B cell (primary cell): Measurements from ENCODE around the gene SLC29A4. TPM values are rescaled to one million over a fixed set of nuclear protein-coding genes. Genes with fewer than 3 reads are reported as not detected.

ENCODE experiments used
- ATAC-seq: fragments of 200-7000 bp; cut with Tn5 transposase; one replicate; pipeline ENCODE4 v1.10.0; 2021; ENCODE audit warnings: low read depth, mild to moderate bottlenecking, moderate number of reproducible peaks, moderate library complexity
- CTCF ChIA-PET: fragments of 350-600 bp; sonication (Branson Sonifier 250); formaldehyde crosslinking; loops from one replicate; lab custom pipeline; 2021; ENCODE audit warnings: antibody characterized with exemption, inconsistent platforms; lab: Charles Lee
- POLR2A ChIA-PET: fragments of 350-600 bp; sonication (Branson Sonifier 250); formaldehyde crosslinking; loops from one replicate; lab custom pipeline; 2021; ENCODE audit warnings: antibody characterized with exemption; lab: Charles Lee
- DNase-seq: peaks from one replicate; pipeline ENCODE4 v3.0.0; 2013
- H2AFZ ChIP-seq: 2 replicates; pipeline ENCODE4 v1.6.1; 2012; ENCODE audit warnings: mild to moderate bottlenecking, low read depth, low read length; ENCODE audit not compliant: insufficient read depth, poor library complexity, severe bottlenecking
- H3K27ac ChIP-seq, 2 donors: 1 replicate in 1 of 2; 2 replicates in 1 of 2; pipeline ENCODE4 v1.5.1; 2012 to 2013; ENCODE audit warnings: low read length in 2 of 2, mild to moderate bottlenecking in 2 of 2, moderate library complexity in 1 of 2
- H3K27me3 ChIP-seq, 4 experiments: fragments of 200-600 bp in 1 of 4; sonication (generic) in 1 of 4; replicated peaks in 1 of 4; 1 replicate in 2 of 4; 2 replicates in 2 of 4; pipeline versions ENCODE4 v1.6.1 to v1.7.0; 2013 to 2016; ENCODE audit warnings: low read length in 3 of 4, mild to moderate bottlenecking in 2 of 4, mixed read lengths in 1 of 4, moderate library complexity in 1 of 4; ENCODE audit not compliant: insufficient read depth in 4 of 4, control insufficient read depth in 3 of 4; ENCODE audit errors: control extremely low read depth in 1 of 4
- H3K36me3 ChIP-seq, 2 experiments: replicated peaks in 1 of 2; 1 replicate in 1 of 2; 2 replicates in 1 of 2; pipeline versions ENCODE4 v1.6.1 to v1.7.1; 2013; ENCODE audit warnings: low read length in 1 of 2; ENCODE audit not compliant: insufficient read depth in 2 of 2, control insufficient read depth in 1 of 2; ENCODE audit errors: control extremely low read depth in 1 of 2, extremely low read depth in 1 of 2
- H3K4me1 ChIP-seq, 2 donors: fragments of 200-600 bp in 1 of 2; sonication (generic) in 1 of 2; 1 replicate in 1 of 2; 2 replicates in 1 of 2; pipeline versions ENCODE4 v1.5.1 to v1.6.1; 2013 to 2017; ENCODE audit warnings: low read length in 2 of 2; ENCODE audit not compliant: control insufficient read depth in 2 of 2, insufficient read depth in 2 of 2
- H3K4me2 ChIP-seq: replicated peaks from 2 replicates; pipeline ENCODE3; 2012; ENCODE audit warnings: mild to moderate bottlenecking, low read depth, low read length; ENCODE audit not compliant: poor library complexity, severe bottlenecking
- H3K4me3 ChIP-seq, 5 experiments: fragments of 200-600 bp in 1 of 5; sonication (generic) in 1 of 5; 1 replicate in 3 of 5; 2 replicates in 2 of 5; pipeline versions ENCODE4 v1.5.1 to v1.7.0; 2011 to 2016; ENCODE audit warnings: low read length in 4 of 5, mild to moderate bottlenecking in 4 of 5, low read depth in 2 of 5, control low read depth in 1 of 5, moderate library complexity in 1 of 5; ENCODE audit not compliant: insufficient read depth in 1 of 5; ENCODE audit errors: control extremely low read depth in 1 of 5, extremely low read depth in 1 of 5
- H3K79me2 ChIP-seq: fragments of 200-600 bp; sonication (generic); one replicate; pipeline ENCODE4 v1.6.0; 2016; ENCODE audit warnings: low read length; ENCODE audit not compliant: control insufficient read depth, insufficient read depth
- H3K9ac ChIP-seq: fragments of 200-600 bp; sonication (generic); 2 replicates; pipeline ENCODE4 v1.6.1; 2017; ENCODE audit warnings: mild to moderate bottlenecking, low read length, moderate library complexity
- H3K9me3 ChIP-seq, 3 donors: one replicate each; pipeline versions ENCODE4 v1.6.1 to v1.7.1; 2013; ENCODE audit warnings: low read length in 2 of 3; ENCODE audit not compliant: control insufficient read depth in 2 of 3, insufficient read depth in 1 of 3; ENCODE audit errors: control extremely low read depth in 1 of 3
- H4K20me1 ChIP-seq: 2 replicates; pipeline ENCODE4 v1.6.0; 2012; ENCODE audit warnings: mild to moderate bottlenecking, low read length; ENCODE audit not compliant: insufficient read depth, control insufficient read depth, poor library complexity, severe bottlenecking
- H3K27ac Mint-ChIP-seq: one replicate; pipeline ENCODE4 v1.8.0; 2021; ENCODE audit warnings: mixed read lengths
- H3K27me3 Mint-ChIP-seq: one replicate; pipeline ENCODE4 v1.8.0; 2021; ENCODE audit warnings: mixed read lengths
- H3K4me1 Mint-ChIP-seq: one replicate; pipeline ENCODE4 v1.8.0; 2021; ENCODE audit warnings: mixed read lengths
- H3K4me3 Mint-ChIP-seq: one replicate; pipeline ENCODE4 v1.8.0; 2021; ENCODE audit warnings: mixed read lengths
- H3K9me3 Mint-ChIP-seq: one replicate; pipeline ENCODE4 v1.8.0; 2022; ENCODE audit warnings: mixed read lengths; ENCODE audit not compliant: insufficient read depth
- CTCF ChIP-seq: fragments of 200-600 bp; IDR thresholded peaks from one replicate; pipeline ENCODE4 v1.8.0; 2022; ENCODE audit warnings: antibody characterized with exemption, mild to moderate bottlenecking
- EZH2 ChIP-seq: IDR thresholded peaks from 2 replicates; pipeline ENCODE4 v1.6.1; 2012; ENCODE audit warnings: borderline replicate concordance, low read depth, mild to moderate bottlenecking, moderate library complexity, low read length; ENCODE audit not compliant: insufficient read depth, poor library complexity, severe bottlenecking
- WGBS: methylation state at CpG from one replicate; pipeline ENCODE4 v1.1.5; 2013; ENCODE audit warnings: missing lambda C conversion rate; ENCODE audit not compliant: insufficient coverage; 5-methylcytosine and 5-hydroxymethylcytosine counted together
- intact Hi-C: fragments of 100-400 bp; cut with micrococcal nuclease; formaldehyde crosslinking; loops from one replicate; pipeline ENCODE4 v1.10.0; 2022
- polyA plus RNA-seq: library from polyadenylated mRNA; depleted of rRNA; stranded (reverse); fragments of >200 nt; gene quantifications from 2 replicates; pipeline ENCODE4 v1.2.3, GENCODE V29; 2012
- total RNA-seq, 2 donors: library from RNA; stranded (reverse); fragments of 120-200 nt in 1 of 2; gene quantifications; 1 replicate in 1 of 2; 2 replicates in 1 of 2; pipeline versions ENCODE4 v1.2.3 to v1.2.4, GENCODE V29; 2013 to 2022

The SLC29A4 gene
- total and polyA plus RNA-seq, 2 donors (not counting 1 experiment from before 2014, with no cell fraction given): 0.21 to 0.67 TPM

GRCh38 chr7:5283421-5284303 is 919 bp downstream of the SLC29A4 start:
- TF ChIP-seq CTCF (no peak), EZH2 (no peak)
- peak overlapping the region; percentile 69 for H3K4me2 ChIP-seq
- H3K27me3 ChIP-seq: peaks cover 0 to 23% (median 8%) of the 10 kb centered on the region in 4 experiments
- Mint-ChIP-seq H3K4me1 (peaks cover 2% of the 10 kb centered on the region), H3K9me3 (no peaks in the 10 kb centered on the region), H3K27me3 (peaks cover 19% of the 10 kb centered on the region), H3K4me3 (peak overlapping the region; percentile 69), H3K27ac (no peak overlapping the region)
- CTCF ChIA-PET: no interaction called here
- POLR2A ChIA-PET: no interaction called here
- ATAC-seq: no peak
- H3K79me2 ChIP-seq: no peaks in the 10 kb centered on the region
- 5% methylated on average over 40 of the region's 46 CpGs for WGBS
- H3K27ac ChIP-seq: no peak overlapping the region
- no peaks in the 10 kb centered on the region for H3K36me3 ChIP-seq
- DNase-seq: peak; percentile 30
- H3K9me3 ChIP-seq: peaks cover 0 to 9% (median 0%) of the 10 kb centered on the region in 3 donors
- no peak overlapping the region for H2AFZ ChIP-seq
- no peaks in the 10 kb centered on the region for H4K20me1 ChIP-seq
- intact Hi-C loops: no loop called here
- peaks cover 6% of the 10 kb centered on the region in 2 donors for H3K4me1 ChIP-seq
- peak overlapping the region in 3 of 5 experiments; percentile 9 to 33 (median 15) for H3K4me3 ChIP-seq
- H3K9ac ChIP-seq: peak overlapping the region; percentile 42
